HepG2 (cell line): ENCODE data around the gene AP3B2. TPM values are rescaled to one million over a fixed set of nuclear protein-coding genes. Genes with fewer than 3 reads are reported as not detected.

Experiments
- CBX1 ChIP-seq: IDR thresholded peaks from one replicate; pipeline ENCODE4 v1.6.1; 2016; ENCODE audit warnings: antibody characterized with exemption, low read depth
- ERF ChIP-seq: IDR thresholded peaks from 2 replicates; pipeline ENCODE4 v1.6.1; 2018; ENCODE audit warnings: missing biosample characterization, missing genetic modification reagents
- HDAC2 ChIP-seq: sonication (generic); formaldehyde crosslinking; IDR thresholded peaks from 2 replicates; pipeline ENCODE4 v1.4.0; 2020; ENCODE audit warnings: missing genetic modification reagents
- KDM5B ChIP-seq: sonication (generic); formaldehyde crosslinking; IDR thresholded peaks from 2 replicates; pipeline ENCODE4 v1.4.0; 2020; ENCODE audit warnings: missing genetic modification reagents, mild to moderate bottlenecking, borderline replicate concordance
- MZF1 ChIP-seq: sonication (generic); formaldehyde crosslinking; IDR thresholded peaks from 2 replicates; pipeline ENCODE4 v1.8.1; 2023; ENCODE audit warnings: mild to moderate bottlenecking, missing genetic modification reagents, borderline replicate concordance
- NKX3-1 ChIP-seq: sonication (generic); formaldehyde crosslinking; IDR thresholded peaks from 2 replicates; pipeline ENCODE4 v1.5.0; 2020; ENCODE audit warnings: missing genetic modification reagents
- PRPF4 ChIP-seq: fragments of 200-400 bp; formaldehyde crosslinking; IDR thresholded peaks from 2 replicates; pipeline ENCODE4 v1.6.1; 2016; ENCODE audit warnings: low read length, low read depth; ENCODE audit not compliant: poor library complexity, severe bottlenecking
- RAD21 ChIP-seq: fragments of 450-650 bp; formaldehyde crosslinking; IDR thresholded peaks from 2 replicates; pipeline ENCODE4 v1.5.0; 2020; ENCODE audit warnings: mild to moderate bottlenecking
- RORA ChIP-seq: sonication (generic); formaldehyde crosslinking; IDR thresholded peaks from 2 replicates; pipeline ENCODE4 v1.5.0; 2020; ENCODE audit warnings: mild to moderate bottlenecking, missing genetic modification reagents, moderate library complexity
- SALL1 ChIP-seq: sonication (generic); formaldehyde crosslinking; IDR thresholded peaks from 2 replicates; pipeline ENCODE4 v1.8.0; 2022; ENCODE audit warnings: mild to moderate bottlenecking, missing genetic modification reagents
- SMYD3 ChIP-seq: sonication (generic); formaldehyde crosslinking; IDR thresholded peaks from 2 replicates; pipeline ENCODE4 v1.8.1; 2023; ENCODE audit warnings: mild to moderate bottlenecking, missing genetic modification reagents
- STAG1 ChIP-seq: sonication (generic); formaldehyde crosslinking; IDR thresholded peaks from 2 replicates; pipeline ENCODE4 v1.4.0; 2020; ENCODE audit warnings: missing genetic modification reagents
- ZFP41 ChIP-seq: sonication (generic); formaldehyde crosslinking; IDR thresholded peaks from 2 replicates; pipeline ENCODE4 v1.4.0; 2020; ENCODE audit warnings: mild to moderate bottlenecking, missing genetic modification reagents, borderline replicate concordance
- ZFY ChIP-seq: sonication (generic); formaldehyde crosslinking; IDR thresholded peaks from 2 replicates; pipeline ENCODE4 v1.4.0; 2020; ENCODE audit warnings: missing genetic modification reagents
- ZNF329 ChIP-seq: sonication (generic); formaldehyde crosslinking; IDR thresholded peaks from 2 replicates; pipeline ENCODE4 v1.9.0; 2021; ENCODE audit warnings: low read depth, mild to moderate bottlenecking, missing genetic modification reagents
- ZNF569 ChIP-seq: sonication (generic); formaldehyde crosslinking; IDR thresholded peaks from 2 replicates; pipeline ENCODE4 v1.5.0; 2020; ENCODE audit warnings: mild to moderate bottlenecking, missing genetic modification reagents, moderate library complexity, borderline replicate concordance
- ZNF670 ChIP-seq: sonication (generic); formaldehyde crosslinking; IDR thresholded peaks from 2 replicates; pipeline ENCODE4 v1.8.0; 2022; ENCODE audit warnings: mild to moderate bottlenecking, missing genetic modification reagents, borderline replicate concordance
- ZNF790 ChIP-seq: sonication (generic); formaldehyde crosslinking; IDR thresholded peaks from 2 replicates; pipeline ENCODE4 v1.8.0; 2022; ENCODE audit warnings: missing genetic modification reagents, mild to moderate bottlenecking, borderline replicate concordance
- ZNF879 ChIP-seq: sonication (generic); formaldehyde crosslinking; IDR thresholded peaks from 2 replicates; pipeline ENCODE4 v1.8.1; 2023; ENCODE audit warnings: missing genetic modification reagents
- polyA plus RNA-seq, 8 experiments: library from polyadenylated mRNA; depleted of rRNA in 3 of 8; stranded (reverse) in 7 of 8; unstranded in 1 of 8; fragments of >200 nt; fragmentation: Illumina TruSeq in 4 of 8; extraction: Trizol in 4 of 8; gene quantifications; 2 replicates each; pipeline versions ENCODE4 v1.2.1 to v1.2.3, GENCODE V29; 2011 to 2016; ENCODE audit warnings: low read depth in 4 of 8, missing spikeins in 1 of 8, mixed read lengths in 1 of 8; ENCODE audit not compliant: insufficient read depth in 1 of 8
- total RNA-seq, 5 experiments: library from RNA; depleted of rRNA; stranded (reverse); fragments of >200 nt; fragmentation: Illumina TruSeq; extraction: Trizol; gene quantifications; 2 replicates each; pipeline ENCODE4 v1.2.3, GENCODE V29; 2016; ENCODE audit warnings: low read depth in 1 of 5
- TF ChIP-seq, protein P1 (sequence below): IDR thresholded peaks from 2 replicates; pipeline ENCODE4 v1.6.1; 2016; ENCODE audit warnings: low read depth, missing genetic modification reagents, missing compliant biosample characterization
- TF ChIP-seq, protein P2 (sequence below): sonication (generic); formaldehyde crosslinking; IDR thresholded peaks from 2 replicates; pipeline ENCODE4 v1.5.0; 2020; ENCODE audit warnings: mild to moderate bottlenecking, missing genetic modification reagents
- TF ChIP-seq, protein P3 (sequence below): sonication (generic); formaldehyde crosslinking; IDR thresholded peaks from 2 replicates; pipeline ENCODE4 v1.4.0; 2020; ENCODE audit warnings: missing genetic modification reagents

AP3B2 gene
- total and polyA plus RNA-seq, 2 of the 13 experiments (the other 11 are each of a cell fraction or from before 2014, with no cell fraction given): not detected

GRCh38 chr15:82709421-82710207 is at the start of gene AP3B2 (continued):
- TF ChIP-seq, protein P1, sequence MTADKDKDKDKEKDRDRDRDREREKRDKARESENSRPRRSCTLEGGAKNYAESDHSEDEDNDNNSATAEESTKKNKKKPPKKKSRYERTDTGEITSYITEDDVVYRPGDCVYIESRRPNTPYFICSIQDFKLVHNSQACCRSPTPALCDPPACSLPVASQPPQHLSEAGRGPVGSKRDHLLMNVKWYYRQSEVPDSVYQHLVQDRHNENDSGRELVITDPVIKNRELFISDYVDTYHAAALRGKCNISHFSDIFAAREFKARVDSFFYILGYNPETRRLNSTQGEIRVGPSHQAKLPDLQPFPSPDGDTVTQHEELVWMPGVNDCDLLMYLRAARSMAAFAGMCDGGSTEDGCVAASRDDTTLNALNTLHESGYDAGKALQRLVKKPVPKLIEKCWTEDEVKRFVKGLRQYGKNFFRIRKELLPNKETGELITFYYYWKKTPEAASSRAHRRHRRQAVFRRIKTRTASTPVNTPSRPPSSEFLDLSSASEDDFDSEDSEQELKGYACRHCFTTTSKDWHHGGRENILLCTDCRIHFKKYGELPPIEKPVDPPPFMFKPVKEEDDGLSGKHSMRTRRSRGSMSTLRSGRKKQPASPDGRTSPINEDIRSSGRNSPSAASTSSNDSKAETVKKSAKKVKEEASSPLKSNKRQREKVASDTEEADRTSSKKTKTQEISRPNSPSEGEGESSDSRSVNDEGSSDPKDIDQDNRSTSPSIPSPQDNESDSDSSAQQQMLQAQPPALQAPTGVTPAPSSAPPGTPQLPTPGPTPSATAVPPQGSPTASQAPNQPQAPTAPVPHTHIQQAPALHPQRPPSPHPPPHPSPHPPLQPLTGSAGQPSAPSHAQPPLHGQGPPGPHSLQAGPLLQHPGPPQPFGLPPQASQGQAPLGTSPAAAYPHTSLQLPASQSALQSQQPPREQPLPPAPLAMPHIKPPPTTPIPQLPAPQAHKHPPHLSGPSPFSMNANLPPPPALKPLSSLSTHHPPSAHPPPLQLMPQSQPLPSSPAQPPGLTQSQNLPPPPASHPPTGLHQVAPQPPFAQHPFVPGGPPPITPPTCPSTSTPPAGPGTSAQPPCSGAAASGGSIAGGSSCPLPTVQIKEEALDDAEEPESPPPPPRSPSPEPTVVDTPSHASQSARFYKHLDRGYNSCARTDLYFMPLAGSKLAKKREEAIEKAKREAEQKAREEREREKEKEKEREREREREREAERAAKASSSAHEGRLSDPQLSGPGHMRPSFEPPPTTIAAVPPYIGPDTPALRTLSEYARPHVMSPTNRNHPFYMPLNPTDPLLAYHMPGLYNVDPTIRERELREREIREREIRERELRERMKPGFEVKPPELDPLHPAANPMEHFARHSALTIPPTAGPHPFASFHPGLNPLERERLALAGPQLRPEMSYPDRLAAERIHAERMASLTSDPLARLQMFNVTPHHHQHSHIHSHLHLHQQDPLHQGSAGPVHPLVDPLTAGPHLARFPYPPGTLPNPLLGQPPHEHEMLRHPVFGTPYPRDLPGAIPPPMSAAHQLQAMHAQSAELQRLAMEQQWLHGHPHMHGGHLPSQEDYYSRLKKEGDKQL (CRISPR knock-in tag): no peak
- TF ChIP-seq ZNF879 (CRISPR knock-in tag): no peak
- TF ChIP-seq ZNF569: no peak
- 0 out of 2 replicates have a peak, but pooled peaks have one; percentile 39 for TF ChIP-seq HDAC2 (CRISPR knock-in tag)
- 0 out of 2 replicates have a peak, but pooled peaks have one; percentile 38 for TF ChIP-seq ZNF329 (CRISPR knock-in tag)
- TF ChIP-seq NKX3-1 (CRISPR knock-in tag): 0 out of 2 replicates have a peak, but pooled peaks have one; percentile 70
- peak; percentile 36; the same call in 1 of the 2 replicates for TF ChIP-seq ZFY (CRISPR knock-in tag)
- TF ChIP-seq, protein P2, sequence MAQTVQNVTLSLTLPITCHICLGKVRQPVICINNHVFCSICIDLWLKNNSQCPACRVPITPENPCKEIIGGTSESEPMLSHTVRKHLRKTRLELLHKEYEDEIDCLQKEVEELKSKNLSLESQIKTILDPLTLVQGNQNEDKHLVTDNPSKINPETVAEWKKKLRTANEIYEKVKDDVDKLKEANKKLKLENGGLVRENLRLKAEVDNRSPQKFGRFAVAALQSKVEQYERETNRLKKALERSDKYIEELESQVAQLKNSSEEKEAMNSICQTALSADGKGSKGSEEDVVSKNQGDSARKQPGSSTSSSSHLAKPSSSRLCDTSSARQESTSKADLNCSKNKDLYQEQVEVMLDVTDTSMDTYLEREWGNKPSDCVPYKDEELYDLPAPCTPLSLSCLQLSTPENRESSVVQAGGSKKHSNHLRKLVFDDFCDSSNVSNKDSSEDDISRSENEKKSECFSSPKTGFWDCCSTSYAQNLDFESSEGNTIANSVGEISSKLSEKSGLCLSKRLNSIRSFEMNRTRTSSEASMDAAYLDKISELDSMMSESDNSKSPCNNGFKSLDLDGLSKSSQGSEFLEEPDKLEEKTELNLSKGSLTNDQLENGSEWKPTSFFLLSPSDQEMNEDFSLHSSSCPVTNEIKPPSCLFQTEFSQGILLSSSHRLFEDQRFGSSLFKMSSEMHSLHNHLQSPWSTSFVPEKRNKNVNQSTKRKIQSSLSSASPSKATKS (CRISPR knock-in tag): no peak; the same call in 1 of the 2 replicates
- no peak for TF ChIP-seq PRPF4
- no peak for TF ChIP-seq STAG1 (CRISPR knock-in tag)
- TF ChIP-seq ERF (CRISPR knock-in tag): peak; percentile 68; the same call in 1 of the 2 replicates
- no peak; the same call in 1 of the 2 replicates for TF ChIP-seq ZNF670 (CRISPR knock-in tag)
- no peak for TF ChIP-seq MZF1 (CRISPR knock-in tag)
- TF ChIP-seq ZFP41 (CRISPR knock-in tag): no peak
- TF ChIP-seq SALL1: peak; percentile 77
- TF ChIP-seq, protein P3, sequence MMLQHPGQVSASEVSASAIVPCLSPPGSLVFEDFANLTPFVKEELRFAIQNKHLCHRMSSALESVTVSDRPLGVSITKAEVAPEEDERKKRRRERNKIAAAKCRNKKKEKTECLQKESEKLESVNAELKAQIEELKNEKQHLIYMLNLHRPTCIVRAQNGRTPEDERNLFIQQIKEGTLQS (CRISPR knock-in tag): 0 out of 2 replicates have a peak, but pooled peaks have one; percentile 21
- no peak for TF ChIP-seq RORA (CRISPR knock-in tag)
- TF ChIP-seq CBX1: no peak
- TF ChIP-seq SMYD3 (CRISPR knock-in tag): no peak
- TF ChIP-seq ZNF790 (CRISPR knock-in tag): peak; percentile 66; the same call in 1 of the 2 replicates
- 0 out of 2 replicates have a peak, but pooled peaks have one; percentile 52 for TF ChIP-seq RAD21 (CRISPR knock-in tag)
- TF ChIP-seq KDM5B (CRISPR knock-in tag): peak; percentile 57; the same call in 1 of the 2 replicates
